IMR-90 (cell line): ENCODE results near the gene MRPL33. TPM values are rescaled to one million over a fixed set of nuclear protein-coding genes. Genes with fewer than 3 reads are reported as not detected.

Experiments used
- ATAC-seq: fragments of 200-7000 bp; cut with Tn5 transposase; 2 replicates; pipeline ENCODE4 v1.9.1; 2020; ENCODE audit warnings: low read depth, mild to moderate bottlenecking, moderate library complexity
- BruUV-seq: library from RNA; stranded (reverse); fragments of 400-500 nt; replicated peaks from 2 replicates; lab custom pipeline; 2021; lab: Mats Ljungman, UMichigan
- CTCF ChIA-PET: fragments of 300-600 bp; formaldehyde crosslinking; extraction: SDS; loops from one replicate; lab custom pipeline; 2021; ENCODE audit warnings: antibody characterized with exemption; lab: Yijun Ruan, JAX
- POLR2A ChIA-PET: fragments of 300-600 bp; sonication (Branson Sonifier 250); formaldehyde crosslinking; loops from one replicate; lab custom pipeline; 2022; ENCODE audit warnings: antibody characterized with exemption; ENCODE audit not compliant: unreplicated experiment; lab: Charles Lee
- DNase-seq: peaks from one replicate; pipeline ENCODE4 v3.0.0; 2013
- H2AFZ ChIP-seq: replicated peaks from 2 replicates; pipeline ENCODE3; 2013; ENCODE audit warnings: low read length, mild to moderate bottlenecking; ENCODE audit not compliant: poor library complexity
- H2AK5ac ChIP-seq: 2 replicates; pipeline ENCODE4 v1.6.1; 2013; ENCODE audit warnings: low read depth, low read length, inconsistent platforms
- H2AK9ac ChIP-seq: replicated peaks from 2 replicates; pipeline ENCODE3; 2013; ENCODE audit warnings: mild to moderate bottlenecking, low read depth, low read length, moderate library complexity; ENCODE audit not compliant: poor library complexity
- H2BK120ac ChIP-seq: 2 replicates; pipeline ENCODE4 v1.6.1; 2013; ENCODE audit warnings: low read depth, low read length, inconsistent platforms
- H2BK15ac ChIP-seq: 3 replicates; pipeline ENCODE4 v1.6.1; 2013; ENCODE audit warnings: low read depth, low read length, inconsistent platforms
- H2BK20ac ChIP-seq: 2 replicates; pipeline ENCODE4 v1.6.1; 2013; ENCODE audit warnings: low read depth, mild to moderate bottlenecking, inconsistent platforms, low read length, moderate library complexity
- H2BK5ac ChIP-seq: 2 replicates; pipeline ENCODE4 v1.6.1; 2013; ENCODE audit warnings: mild to moderate bottlenecking, low read depth, low read length, inconsistent platforms; ENCODE audit not compliant: poor library complexity, severe bottlenecking
- H3K14ac ChIP-seq: replicated peaks from 2 replicates; pipeline ENCODE4 v1.6.1; 2013; ENCODE audit warnings: low read depth, low read length, inconsistent platforms
- H3K18ac ChIP-seq: 2 replicates; pipeline ENCODE4 v1.6.1; 2013; ENCODE audit warnings: low read depth, low read length, control low read depth
- H3K23ac ChIP-seq: 2 replicates; pipeline ENCODE4 v1.6.1; 2013; ENCODE audit warnings: low read depth, low read length, inconsistent platforms
- H3K27ac ChIP-seq: 2 replicates; pipeline ENCODE4 v1.5.1; 2013; ENCODE audit warnings: mild to moderate bottlenecking, control low read depth, low read length; ENCODE audit not compliant: insufficient read depth
- H3K27me3 ChIP-seq: 2 replicates; pipeline ENCODE4 v1.6.1; 2013; ENCODE audit warnings: low read length; ENCODE audit not compliant: control insufficient read depth, insufficient read depth
- H3K36me3 ChIP-seq: 2 replicates; pipeline ENCODE4 v1.6.1; 2013; ENCODE audit warnings: low read length, mixed read lengths; ENCODE audit not compliant: control insufficient read depth, insufficient read depth
- H3K4ac ChIP-seq: 2 replicates; pipeline ENCODE4 v1.6.1; 2013; ENCODE audit warnings: low read depth, low read length, inconsistent platforms
- H3K4me1 ChIP-seq: 2 replicates; pipeline ENCODE4 v1.6.1; 2013; ENCODE audit warnings: low read length, mixed read lengths; ENCODE audit not compliant: control insufficient read depth, insufficient read depth
- H3K4me2 ChIP-seq: 2 replicates; pipeline ENCODE4 v1.6.1; 2013; ENCODE audit warnings: low read depth, mild to moderate bottlenecking, control low read depth, low read length, moderate library complexity
- H3K4me3 ChIP-seq: 2 replicates; pipeline ENCODE4 v1.5.1; 2013; ENCODE audit warnings: low read depth, mild to moderate bottlenecking, control low read depth, low read length, moderate library complexity; ENCODE audit not compliant: insufficient read depth
- H3K56ac ChIP-seq: 2 replicates; pipeline ENCODE4 v1.6.1; 2013; ENCODE audit warnings: low read length, inconsistent platforms; ENCODE audit not compliant: insufficient read depth; ENCODE audit errors: extremely low read depth
- H3K79me1 ChIP-seq, 2 experiments: 2 replicates each; pipeline ENCODE4 v1.6.1; 2013; ENCODE audit warnings: low read length in 2 of 2, inconsistent platforms in 1 of 2, low read depth in 1 of 2
- H3K9ac ChIP-seq: 2 replicates; pipeline ENCODE4 v1.6.1; 2013; ENCODE audit warnings: low read depth, low read length, control low read depth
- H3K9me1 ChIP-seq: 2 replicates; pipeline ENCODE4 v1.6.1; 2013; ENCODE audit warnings: low read length, inconsistent platforms; ENCODE audit not compliant: insufficient read depth
- H3K9me3 ChIP-seq: 2 replicates; pipeline ENCODE4 v1.6.1; 2013; ENCODE audit warnings: low read length; ENCODE audit not compliant: control insufficient read depth, insufficient read depth
- H4K20me1 ChIP-seq: 2 replicates; pipeline ENCODE4 v1.6.1; 2013; ENCODE audit warnings: low read length, inconsistent platforms; ENCODE audit not compliant: insufficient read depth
- H4K5ac ChIP-seq: 2 replicates; pipeline ENCODE4 v1.6.1; 2013; ENCODE audit warnings: mild to moderate bottlenecking, low read depth, low read length, control low read depth
- H4K8ac ChIP-seq, 2 experiments: 2 replicates each; pipeline ENCODE4 v1.6.1; 2013; ENCODE audit warnings: low read depth in 2 of 2, low read length in 2 of 2, control low read depth in 1 of 2, inconsistent platforms in 1 of 2
- H4K91ac ChIP-seq: 2 replicates; pipeline ENCODE4 v1.6.1; 2013; ENCODE audit warnings: low read depth, low read length, inconsistent platforms; ENCODE audit not compliant: insufficient read depth
- BHLHE40 ChIP-seq: fragments of 150-350 bp; IDR thresholded peaks from 2 replicates; pipeline ENCODE4 v1.6.1; 2016; ENCODE audit warnings: mild to moderate bottlenecking, low read depth, low read length
- CHD1 ChIP-seq: IDR thresholded peaks from 2 replicates; pipeline ENCODE4 v1.6.1; 2012; ENCODE audit warnings: low read depth, low read length, improper control_type of control experiment
- MXI1 ChIP-seq: IDR thresholded peaks from 2 replicates; pipeline ENCODE4 v1.6.1; 2012; ENCODE audit warnings: low read depth, mild to moderate bottlenecking, low read length, moderate library complexity, borderline replicate concordance
- NFE2L2 ChIP-seq: fragments of 150-350 bp; IDR thresholded peaks from 2 replicates; pipeline ENCODE4 v1.6.1; 2016; ENCODE audit warnings: low read depth, mild to moderate bottlenecking, low read length
- RCOR1 ChIP-seq: IDR thresholded peaks from 2 replicates; pipeline ENCODE4 v1.6.1; 2012; ENCODE audit warnings: mild to moderate bottlenecking, low read length, improper control_type of control experiment; ENCODE audit not compliant: insufficient replicate concordance
- USF2 ChIP-seq: fragments of 150-350 bp; IDR thresholded peaks from 2 replicates; pipeline ENCODE4 v1.6.1; 2017; ENCODE audit warnings: mild to moderate bottlenecking, antibody characterized with exemption, low read length, low read depth
- WGBS, 2 experiments: methylation state at CpG; one replicate each; pipeline versions ENCODE4 v1.1.5 to v1.1.7; 2013; ENCODE audit warnings: missing lambda C conversion rate in 2 of 2; ENCODE audit not compliant: insufficient read length in 1 of 2; ENCODE audit errors: extremely low coverage in 2 of 2; 5-methylcytosine and 5-hydroxymethylcytosine counted together
- dilution Hi-C: fragments of 300-500 bp; cut with HindIII; formaldehyde crosslinking; loops from one replicate; pipeline ENCODE4 v1.14.3; 2018; ENCODE audit warnings: low sequenced_read_pairs; ENCODE audit not compliant: unreplicated experiment
- in situ Hi-C: fragments of 300-500 bp; cut with MboI; formaldehyde crosslinking; loops from 3 replicates; pipeline ENCODE4 v1.14.3; 2019; ENCODE audit warnings: low sequenced_read_pairs, inconsistent platforms, mixed read lengths
- intact Hi-C: fragments of 100-400 bp; cut with micrococcal nuclease; formaldehyde crosslinking; loops from 2 replicates; pipeline ENCODE4 v1.10.0; 2022
- polyA plus RNA-seq, 3 experiments: library from polyadenylated mRNA; depleted of rRNA; stranded (reverse); fragments of >200 nt; gene quantifications; 2 replicates each; pipeline ENCODE4 v1.2.3, GENCODE V29; 2012; ENCODE audit warnings: low replicate concordance in 1 of 3
- total RNA-seq: library from RNA; depleted of rRNA; stranded (reverse); fragments of >200 nt; gene quantifications from 2 replicates; pipeline ENCODE4 v1.2.3, GENCODE V29; 2012

MRPL33 gene
- total and polyA plus RNA-seq, 2 of the 4 experiments (the other 2 are of a cell fraction), result 13.3 to 101 TPM

- CTCF ChIA-PET, result interaction anchor here (1.6 kb wide), 1 partner anchor 49 kb away, joined by 4 read pairs; no protein-coding TSS in a partner anchor
- no peaks in the 10 kb centered on the region for H4K20me1 ChIP-seq
- WGBS, 2 experiments, result 85% methylated on average over 5 of the region's 16 CpGs; no CpG with 5 or more reads in 1 of the 2 experiments
- H3K18ac ChIP-seq, result no peak overlapping the region
- no peak for TF ChIP-seq BHLHE40
- TF ChIP-seq CHD1, result no peak
- no peak for TF ChIP-seq NFE2L2
- TF ChIP-seq USF2, result no peak
- no peak for TF ChIP-seq MXI1
- no peak for TF ChIP-seq RCOR1
- no peak overlapping the region for H4K5ac ChIP-seq
- no peak overlapping the region for H3K56ac ChIP-seq
- no peak overlapping the region for H4K91ac ChIP-seq
- H3K27me3 ChIP-seq, result no peaks in the 10 kb centered on the region
- H3K9ac ChIP-seq, result no peak overlapping the region
- peaks cover 5% of the 10 kb centered on the region for H3K4me1 ChIP-seq
- H3K23ac ChIP-seq, result no peak overlapping the region
- H2AK5ac ChIP-seq, result no peak overlapping the region; the same call in 1 of the 2 replicates
- H2BK15ac ChIP-seq, result no peak overlapping the region
- H3K9me3 ChIP-seq, result peaks cover 12% of the 10 kb centered on the region
- no peak overlapping the region for H2BK5ac ChIP-seq
- in situ Hi-C loops (no loop called here), intact Hi-C loops (loop anchor here (10.0 kb wide), 1 partner anchor 472 kb away; no protein-coding TSS in a partner anchor), dilution Hi-C loops (no loop called here)
- DNase-seq (no peak), ATAC-seq (no peak)
- no peak overlapping the region for H3K14ac ChIP-seq
- H2AK9ac ChIP-seq, result no peak overlapping the region
- H3K79me1 ChIP-seq, result no peaks in the 10 kb centered on the region
- POLR2A ChIA-PET, result no interaction called here
- no TSS peak for BruUV-seq
- H4K8ac ChIP-seq, result no peak overlapping the region
- no peak overlapping the region for H3K4ac ChIP-seq
- no peak overlapping the region for H3K4me3 ChIP-seq
- H3K27ac ChIP-seq, result no peak overlapping the region
- H2AFZ ChIP-seq, result no peak overlapping the region
- H2BK120ac ChIP-seq, result no peak overlapping the region; the same call in 1 of the 2 replicates
- no peaks in the 10 kb centered on the region for H3K36me3 ChIP-seq
- H3K9me1 ChIP-seq, result no peaks in the 10 kb centered on the region
- no peak overlapping the region for H3K4me2 ChIP-seq
- no peak overlapping the region for H2BK20ac ChIP-seq
Measured at GRCh38 chr2:27752551-27753237, 18.8 kb upstream of the MRPL33 start.
